ENCODE measurements around the gene KMT2B. TPM values are rescaled to one million over a fixed set of nuclear protein-coding genes. Genes with fewer than 3 reads are reported as not detected.
A peak's percentile ranks its signal among the peaks of the same experiment; 100 is the strongest.

KMT2B gene
- total and polyA plus RNA-seq, 2 donors (not counting 1 experiment from before 2014, with no cell fraction given), result 85.6 to 96.9 TPM

GRCh38 chr19:35739275-35740107 lies 21.7 kb downstream of the KMT2B start:
- ATAC-seq (ENCODE audit: low read depth), result no peak
- peak overlapping the region; percentile 61 for H3K4me3 Mint-ChIP-seq
- H2AFZ ChIP-seq (ENCODE audit: insufficient read depth, low read depth, low read length, poor library complexity, severe bottlenecking), result no peak overlapping the region
- no peak overlapping the region for H3K27ac ChIP-seq (ENCODE audit: low read length in 2 of 2)
- peaks cover 52% of the 10 kb centered on the region for H3K4me1 Mint-ChIP-seq
- peaks cover 34 to 62% of the 10 kb centered on the region in 2 donors for H3K4me1 ChIP-seq (ENCODE audit: control insufficient read depth in 2 of 2, insufficient read depth in 2 of 2, low read length in 2 of 2)
- H3K27ac Mint-ChIP-seq, result peak overlapping the region; percentile 50
- TF ChIP-seq CTCF (IDR thresholded peaks at IDR 0.05) (no peak), EZH2 (IDR thresholded peaks at IDR 0.05; ENCODE audit: borderline replicate concordance, insufficient read depth, low read depth, low read length, poor library complexity, severe bottlenecking) (no peak)
- peaks cover 34% of the 10 kb centered on the region for H4K20me1 ChIP-seq (ENCODE audit: control insufficient read depth, insufficient read depth, low read length, poor library complexity, severe bottlenecking)
- WGBS (ENCODE audit: insufficient coverage), result 92% methylated on average over 24 of the region's 29 CpGs
- H3K4me2 ChIP-seq (replicated peaks; ENCODE audit: low read depth, low read length, poor library complexity, severe bottlenecking), result peak overlapping the region; percentile 100
- ChIA-PET CTCF (interaction anchor here (1.1 to 1.6 kb wide), 4 partner anchors 9 to 37 kb away, joined by 3 to 7 read pairs (median 4); partner anchors contain the start of gene LIN37), POLR2A (interaction anchor here (0.7 to 1.5 kb wide), 4 partner anchors 9 to 23 kb away, joined by 3 to 10 read pairs (median 3); partner anchors contain the start of gene LIN37)
- intact Hi-C loops (cut with micrococcal nuclease), result loop anchor here (1.0 to 10.0 kb wide), 8 partner anchors 19 to 475 kb away; partner anchors contain the start of genes ARHGAP33, PROSER3, ZNF146 and ZNF565
- no peaks in the 10 kb centered on the region for H3K27me3 Mint-ChIP-seq
- H3K9me3 ChIP-seq (ENCODE audit: control extremely low read depth in 1 of 3, control insufficient read depth in 2 of 3, insufficient read depth in 1 of 3, low read length in 2 of 3), result no peaks in the 10 kb centered on the region
- DNase-seq, result no peak
- peaks cover 49% of the 10 kb centered on the region for H3K79me2 ChIP-seq (ENCODE audit: control insufficient read depth, insufficient read depth, low read length)
- peaks cover 0 to 43% of the 10 kb centered on the region in 2 experiments for H3K36me3 ChIP-seq (replicated peaks in 1 of 2; ENCODE audit: control extremely low read depth in 1 of 2, control insufficient read depth in 1 of 2, extremely low read depth in 1 of 2, insufficient read depth in 2 of 2, low read length in 1 of 2)
- no peaks in the 10 kb centered on the region for H3K27me3 ChIP-seq (replicated peaks in 1 of 4; ENCODE audit: control extremely low read depth in 1 of 4, control insufficient read depth in 3 of 4, insufficient read depth in 4 of 4, low read length in 3 of 4)
- H3K9ac ChIP-seq (ENCODE audit: low read length), result peak overlapping the region; percentile 91
- no peaks in the 10 kb centered on the region for H3K9me3 Mint-ChIP-seq (ENCODE audit: insufficient read depth)
- H3K4me3 ChIP-seq (ENCODE audit: control extremely low read depth in 1 of 5, extremely low read depth in 1 of 5, insufficient read depth in 1 of 5, low read depth in 2 of 5, low read length in 4 of 5), result peak overlapping the region in 4 of 5 experiments; percentile 81 to 93 (median 84)
